Body of pancreas (tissue), 4 donors: ENCODE results near the gene ZNF92. TPM values are rescaled to one million over a fixed set of nuclear protein-coding genes. Genes with fewer than 3 reads are reported as not detected.
"Not testable (repeated sequence)": the region's sequence is repeated elsewhere in the genome, so short reads cannot be mapped to it uniquely, and the experiment has no call there.

Source experiments
- ATAC-seq: fragments of 150-250 bp; one replicate; pipeline ENCODE4 v1.9.1; 2016
- DNase-seq, 4 donors: peaks; one replicate each; pipeline ENCODE4 v3.0.0-alpha.2; 2019
- H3K27ac ChIP-seq, 4 donors: fragments of 200-600 bp; sonication (generic); 1 replicate in 3 of 4; 2 replicates in 1 of 4; pipeline versions ENCODE4 v1.5.1 to v1.6.1; 2016 to 2019; ENCODE audit warnings: mild to moderate bottlenecking in 1 of 4, mixed read lengths in 1 of 4, moderate library complexity in 1 of 4
- H3K27me3 ChIP-seq, 2 donors: fragments of 200-600 bp; sonication (generic); one replicate each; pipeline ENCODE4 v1.6.0; 2016; ENCODE audit warnings: mild to moderate bottlenecking in 1 of 2
- H3K36me3 ChIP-seq, 2 donors: fragments of 200-600 bp; sonication (generic); replicated peaks in 1 of 2; 2 replicates each; pipeline ENCODE4 v1.5.1; 2016; ENCODE audit warnings: low read depth in 2 of 2; ENCODE audit not compliant: insufficient read depth in 1 of 2
- H3K4me1 ChIP-seq: fragments of 200-600 bp; sonication (generic); one replicate; pipeline ENCODE4 v1.6.0; 2016
- H3K4me3 ChIP-seq, 2 donors: fragments of 200-600 bp; sonication (generic); 1 replicate in 1 of 2; 2 replicates in 1 of 2; pipeline ENCODE4 v1.5.1; 2016 to 2019
- H3K9me3 ChIP-seq, 3 donors: fragments of 200-600 bp; sonication (generic); 1 replicate in 2 of 3; 2 replicates in 1 of 3; pipeline ENCODE4 v1.5.1; 2016
- CTCF ChIP-seq, 7 experiments: fragments of 450-650 bp in 4 of 7; fragments of 200-600 bp in 3 of 7; sonication (generic) in 3 of 7; IDR thresholded peaks; one replicate each; pipeline ENCODE4 v1.5.1; 2016 to 2019; ENCODE audit warnings: antibody characterized with exemption in 7 of 7
- POLR2A ChIP-seq, 3 donors: fragments of 450-650 bp; IDR thresholded peaks; one replicate each; pipeline ENCODE4 v1.6.1; 2016; ENCODE audit warnings: antibody characterized with exemption in 3 of 3, mild to moderate bottlenecking in 2 of 3
- WGBS, 2 donors: methylation state at CpG; one replicate each; pipeline ENCODE4 v1.1.5; 2017; 5-methylcytosine and 5-hydroxymethylcytosine counted together
- intact Hi-C: fragments of 100-400 bp; cut with DNase I; formaldehyde crosslinking; loops from one replicate; pipeline ENCODE4 v1.15.1; 2023
- total RNA-seq, 2 donors: library from RNA; depleted of rRNA; stranded (reverse); fragments of >200 nt; gene quantifications; one replicate each; pipeline ENCODE4 v1.1.0, GENCODE V29; 2016

The ZNF92 gene
- total RNA-seq, 2 donors from 2014 or later, result 1.3 to 6.2 TPM

- Histone ChIP-seq H3K27me3 (no peaks in the 10 kb centered on the region), H3K4me3 (no peak overlapping the region), H3K4me1 (no peaks in the 10 kb centered on the region), H3K27ac (no peak overlapping the region), H3K36me3 (no peaks in the 10 kb centered on the region), H3K9me3 (peaks cover 0 to 12% (median 0%) of the 10 kb centered on the region in 3 donors)
- intact Hi-C loops, result no loop called here
- TF ChIP-seq CTCF (IDR thresholded peaks at IDR 0.05), result no peak
- no peak for TF ChIP-seq POLR2A (IDR thresholded peaks at IDR 0.05)
- ATAC-seq (no peak), DNase-seq (no peak)
Observed at GRCh38 chr7:65411249-65411648, 37.6 kb downstream of the ZNF92 start.

- TF ChIP-seq CTCF (IDR thresholded peaks at IDR 0.05) (no peak), POLR2A (IDR thresholded peaks at IDR 0.05) (no peak)
- no peak for ATAC-seq
- Histone ChIP-seq H3K27me3 (no peaks in the 10 kb centered on the region), H3K9me3 (peaks cover 0 to 5% (median 0%) of the 10 kb centered on the region in 3 donors), H3K4me3 (no peak overlapping the region), H3K36me3 (no peaks in the 10 kb centered on the region), H3K27ac (no peak overlapping the region), H3K4me1 (no peaks in the 10 kb centered on the region)
- no peak for DNase-seq
- intact Hi-C loops, result no loop called here
Observed at GRCh38 chr7:65422670-65423069, 49.0 kb downstream of the ZNF92 start.

GRCh38 chr7:65423286-65423685 is 49.6 kb downstream of the ZNF92 start:
- DNase-seq, intact Hi-C loops, ATAC-seq, H3K36me3 ChIP-seq, H3K9me3 ChIP-seq, H3K27ac ChIP-seq, H3K4me3 ChIP-seq, H3K27me3 ChIP-seq, H3K4me1 ChIP-seq: not testable (repeated sequence)
- 66 to 84% methylated on average over 3 of the region's 3 CpGs for WGBS, 2 donors

GRCh38 chr7:65429642-65430343 is 56.1 kb downstream of the ZNF92 start:
- no peak for ATAC-seq

More at GRCh38 chr7:65429642-65430343, 56.1 kb downstream of the ZNF92 start:
- no peak for DNase-seq
- no peaks in the 10 kb centered on the region for H3K27me3 ChIP-seq
- intact Hi-C loops, result no loop called here
- no peaks in the 10 kb centered on the region for H3K9me3 ChIP-seq
- H3K4me3 ChIP-seq, result no peak overlapping the region
- H3K27ac ChIP-seq, result no peak overlapping the region
- 69 to 81% methylated on average over 26 of the region's 26 CpGs for WGBS, 2 donors
- TF ChIP-seq CTCF (IDR thresholded peaks at IDR 0.05) (no peak), POLR2A (IDR thresholded peaks at IDR 0.05) (no peak)
- H3K36me3 ChIP-seq, result no peaks in the 10 kb centered on the region
- no peaks in the 10 kb centered on the region for H3K4me1 ChIP-seq
